Activated naive CD4-positive, alpha-beta T cell treated with anti-CD3 and anti-CD28 coated beads, Interleukin-2, amount 50 U/mL, for 24 hours (primary cell): ENCODE data around the gene TGFBRAP1.

Experiments
- H3K27ac Mint-ChIP-seq: one replicate; pipeline ENCODE4 v1.8.0; 2021; ENCODE audit warnings: mild to moderate bottlenecking, mixed read lengths
- H3K27me3 Mint-ChIP-seq: one replicate; pipeline ENCODE4 v1.8.0; 2021; ENCODE audit warnings: mixed read lengths
- H3K36me3 Mint-ChIP-seq: one replicate; pipeline ENCODE4 v1.8.0; 2021; ENCODE audit warnings: mixed read lengths
- H3K4me1 Mint-ChIP-seq: one replicate; pipeline ENCODE4 v1.8.0; 2021; ENCODE audit warnings: mixed read lengths
- H3K4me3 Mint-ChIP-seq: one replicate; pipeline ENCODE4 v1.8.0; 2021; ENCODE audit warnings: mild to moderate bottlenecking, mixed read lengths
- H3K9me3 Mint-ChIP-seq: one replicate; pipeline ENCODE4 v1.8.0; 2021; ENCODE audit warnings: mixed read lengths

TGFBRAP1 gene

DNA sequence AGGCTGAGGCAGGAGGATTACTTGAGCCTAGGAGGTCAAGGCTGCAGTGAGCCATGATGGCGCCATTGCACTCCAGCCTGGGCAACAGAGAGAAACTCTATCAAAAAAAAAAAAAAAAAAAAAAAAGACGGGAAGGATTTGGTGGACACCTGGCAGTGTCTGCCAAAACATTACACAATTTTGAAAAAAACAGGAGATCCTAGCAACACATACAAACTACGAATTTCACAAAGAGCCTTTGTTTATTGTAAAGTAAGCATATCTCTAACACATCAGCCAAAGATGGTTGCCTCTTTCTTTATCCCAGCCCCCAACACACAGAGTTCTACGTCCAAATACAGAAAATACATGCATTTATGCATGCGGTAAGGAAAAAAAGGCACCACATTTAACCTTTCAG lies 80.4 kb downstream of the TGFBRAP1 start:
- Mint-ChIP-seq H3K4me1 (no peaks in the 10 kb centered on the region), H3K36me3 (no peaks in the 10 kb centered on the region)

GRCh38 chr2:105248316-105249070 lies 81.0 kb downstream of the TGFBRAP1 start:
- Mint-ChIP-seq H3K4me3 (no peak overlapping the region), H3K4me1 (no peaks in the 10 kb centered on the region), H3K27ac (no peak overlapping the region), H3K27me3 (no peaks in the 10 kb centered on the region), H3K36me3 (no peaks in the 10 kb centered on the region), H3K9me3 (no peaks in the 10 kb centered on the region)

More for the DNA sequence above, 80.4 kb downstream of the TGFBRAP1 start:
- Mint-ChIP-seq H3K27me3 (no peaks in the 10 kb centered on the region), H3K27ac (no peak overlapping the region), H3K9me3 (no peaks in the 10 kb centered on the region), H3K4me3 (no peak overlapping the region)

DNA sequence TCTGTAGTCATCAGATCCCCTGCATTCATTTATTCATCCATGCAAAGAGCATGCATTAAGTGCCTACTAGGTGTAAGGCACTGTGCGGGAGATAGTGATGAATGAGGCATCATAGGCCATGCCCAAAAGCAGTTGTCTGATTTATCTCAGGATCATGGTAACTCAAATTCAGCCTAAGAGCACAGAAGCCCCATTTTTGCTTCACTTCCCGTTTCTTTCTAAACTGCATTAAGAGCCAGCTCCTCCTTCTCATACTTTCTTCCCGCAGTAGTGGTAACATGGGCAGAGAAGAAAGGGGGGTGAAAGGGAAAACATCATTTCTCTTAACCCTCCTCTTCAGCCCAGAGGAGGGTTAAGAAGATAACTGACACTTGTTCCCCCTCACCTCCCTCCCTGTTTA lies 85.1 kb downstream of the TGFBRAP1 start:
- Mint-ChIP-seq H3K4me1 (no peaks in the 10 kb centered on the region), H3K27ac (no peak overlapping the region), H3K9me3 (no peaks in the 10 kb centered on the region), H3K4me3 (no peak overlapping the region), H3K27me3 (no peaks in the 10 kb centered on the region), H3K36me3 (peaks cover 2% of the 10 kb centered on the region)

- Mint-ChIP-seq H3K9me3 (no peaks in the 10 kb centered on the region), H3K36me3 (peaks cover 2% of the 10 kb centered on the region), H3K4me1 (no peaks in the 10 kb centered on the region), H3K4me3 (no peak overlapping the region), H3K27ac (no peak overlapping the region), H3K27me3 (no peaks in the 10 kb centered on the region)
Measured at GRCh38 chr2:105243961-105244360, 85.6 kb downstream of the TGFBRAP1 start.

GRCh38 chr2:105242286-105242993 lies 87.1 kb downstream of the TGFBRAP1 start:
- peaks cover 4% of the 10 kb centered on the region for H3K4me1 Mint-ChIP-seq
- H3K27ac Mint-ChIP-seq, result no peak overlapping the region
- no peaks in the 10 kb centered on the region for H3K9me3 Mint-ChIP-seq
- peaks cover 2% of the 10 kb centered on the region for H3K36me3 Mint-ChIP-seq
- no peaks in the 10 kb centered on the region for H3K27me3 Mint-ChIP-seq
- no peak overlapping the region for H3K4me3 Mint-ChIP-seq

GRCh38 chr2:105241443-105241842 lies 88.1 kb downstream of the TGFBRAP1 start, which contains the start of gene GPR45:
Gene GPR45 (plus strand): TSS chr2:105241743. CDS start chr2:105241859, 116 bp downstream.
- Mint-ChIP-seq H3K4me1 (peaks cover 4% of the 10 kb centered on the region), H3K4me3 (no peak within 1 kb of the TSS), H3K9me3 (no peaks in the 10 kb centered on the region), H3K27me3 (peaks cover 1% of the 10 kb centered on the region), H3K27ac (no peak within 1 kb of the TSS), H3K36me3 (peaks cover 2% of the 10 kb centered on the region)

DNA sequence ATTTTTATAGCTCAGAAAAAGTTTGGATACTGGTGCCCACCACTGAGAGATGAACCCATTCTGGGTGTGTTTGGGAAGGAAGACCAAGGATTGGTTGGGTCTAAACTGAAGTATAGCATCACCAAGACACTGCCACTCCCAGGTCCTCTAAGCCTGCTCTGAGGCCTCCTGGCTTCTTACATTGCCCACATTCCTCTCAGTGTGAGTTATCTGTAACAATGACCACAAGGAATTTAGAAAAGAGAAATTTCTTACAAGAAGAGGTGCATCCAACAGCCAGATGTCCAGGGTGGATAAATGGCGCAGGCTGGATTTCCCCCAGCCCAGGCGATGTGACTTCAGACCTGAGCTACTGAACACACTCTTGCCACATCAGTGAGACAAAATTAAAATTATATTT lies 89.6 kb downstream of the TGFBRAP1 start:
- H3K4me3 Mint-ChIP-seq, result no peak overlapping the region
- no peaks in the 10 kb centered on the region for H3K9me3 Mint-ChIP-seq
- no peak overlapping the region for H3K27ac Mint-ChIP-seq
- peaks cover 2% of the 10 kb centered on the region for H3K36me3 Mint-ChIP-seq
- H3K27me3 Mint-ChIP-seq, result peaks cover 1% of the 10 kb centered on the region
- H3K4me1 Mint-ChIP-seq, result peaks cover 11% of the 10 kb centered on the region

GRCh38 chr2:105238664-105239240 lies 90.8 kb downstream of the TGFBRAP1 start:
- Mint-ChIP-seq H3K4me1 (peaks cover 11% of the 10 kb centered on the region), H3K36me3 (peaks cover 2% of the 10 kb centered on the region), H3K27ac (no peak overlapping the region), H3K4me3 (no peak overlapping the region), H3K27me3 (peaks cover 1% of the 10 kb centered on the region), H3K9me3 (no peaks in the 10 kb centered on the region)

- Mint-ChIP-seq H3K27ac (no peak overlapping the region), H3K4me3 (no peak overlapping the region)
Measured at GRCh38 chr2:105237045-105237765, 92.3 kb downstream of the TGFBRAP1 start.

DNA sequence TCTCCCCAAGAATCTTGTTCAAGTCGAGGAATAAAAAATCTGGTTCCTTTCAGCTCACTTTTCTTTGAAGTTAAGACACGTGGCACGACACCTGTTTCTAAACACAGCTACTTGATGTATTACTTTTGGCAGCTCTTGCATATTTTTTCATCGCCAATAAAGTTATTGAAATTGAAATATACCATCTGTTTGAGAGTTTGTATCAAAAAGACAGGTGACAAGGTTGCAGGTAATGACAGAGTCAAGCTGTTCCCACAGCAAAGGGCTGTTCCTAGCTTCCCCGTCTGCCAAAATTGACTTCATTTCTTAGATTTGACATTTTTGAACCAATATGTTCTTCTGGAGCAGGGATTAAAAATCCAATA lies 93.5 kb downstream of the TGFBRAP1 start:
- Mint-ChIP-seq H3K4me1 (peaks cover 11% of the 10 kb centered on the region), H3K4me3 (no peak overlapping the region), H3K36me3 (no peaks in the 10 kb centered on the region), H3K27ac (no peak overlapping the region), H3K27me3 (peaks cover 1% of the 10 kb centered on the region), H3K9me3 (no peaks in the 10 kb centered on the region)

More at GRCh38 chr2:105237045-105237765, 92.3 kb downstream of the TGFBRAP1 start:
- Mint-ChIP-seq H3K36me3 (no peaks in the 10 kb centered on the region), H3K27me3 (peaks cover 1% of the 10 kb centered on the region), H3K9me3 (no peaks in the 10 kb centered on the region), H3K4me1 (peaks cover 11% of the 10 kb centered on the region)

DNA sequence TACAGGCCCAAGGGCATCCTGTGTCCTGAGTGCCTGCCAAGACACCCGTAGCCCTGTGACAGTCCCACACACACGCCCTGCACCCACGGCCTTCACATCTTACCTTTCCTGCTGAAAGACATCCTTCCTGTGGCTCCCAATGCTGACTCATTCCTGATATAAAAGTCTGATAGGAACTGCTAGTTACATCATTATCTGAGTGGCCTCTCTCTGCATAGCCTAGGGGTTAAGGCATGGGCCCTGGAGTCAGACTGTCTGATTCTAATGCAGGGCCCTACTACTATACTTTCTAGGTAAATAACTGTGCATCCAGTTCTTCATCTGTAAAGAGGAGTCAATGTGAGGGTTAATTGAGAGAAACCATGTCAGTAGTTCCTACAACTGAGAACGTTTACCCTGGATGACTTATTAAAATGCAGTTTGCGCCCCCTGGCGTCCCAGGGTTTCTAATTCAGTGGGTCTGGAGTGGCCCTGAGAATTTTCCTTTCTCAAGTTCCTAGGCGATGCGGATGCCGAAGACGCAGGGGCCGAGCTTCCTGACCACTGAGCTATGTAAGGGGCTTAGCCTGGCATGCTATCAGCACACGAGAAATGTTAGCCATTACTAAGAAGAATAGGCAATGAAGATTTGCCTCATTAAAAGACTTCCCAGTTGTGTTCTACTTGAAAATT lies 94.0 kb downstream of the TGFBRAP1 start:
- Mint-ChIP-seq H3K27ac (no peak overlapping the region), H3K4me3 (no peak overlapping the region), H3K36me3 (no peaks in the 10 kb centered on the region), H3K4me1 (peaks cover 11% of the 10 kb centered on the region), H3K27me3 (peaks cover 1% of the 10 kb centered on the region), H3K9me3 (no peaks in the 10 kb centered on the region)

- peaks cover 3% of the 10 kb centered on the region for H3K27me3 Mint-ChIP-seq
- no peak overlapping the region for H3K27ac Mint-ChIP-seq
Measured at GRCh38 chr2:105231232-105231619, 98.3 kb downstream of the TGFBRAP1 start.

DNA sequence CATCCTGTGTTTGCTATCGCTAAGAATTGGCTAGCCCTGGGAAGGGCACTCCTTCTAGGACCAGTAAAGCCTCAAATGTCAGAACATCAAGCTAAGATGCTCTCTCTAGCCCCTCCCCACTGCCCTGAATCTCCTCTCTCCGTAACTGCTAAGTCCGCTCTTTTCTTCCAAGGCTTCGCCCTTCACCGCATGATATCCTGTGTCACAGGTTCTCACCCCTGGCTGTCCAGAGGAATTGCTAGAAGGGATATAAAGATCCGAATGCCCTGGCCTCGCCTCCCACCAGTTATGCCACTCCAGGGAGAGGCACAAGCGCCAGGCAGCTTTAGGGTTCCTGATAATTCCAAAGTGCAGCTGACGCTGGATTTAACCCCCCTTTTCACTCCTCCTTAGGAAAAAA lies 105.1 kb downstream of the TGFBRAP1 start:
- no peaks in the 10 kb centered on the region for H3K9me3 Mint-ChIP-seq
- no peaks in the 10 kb centered on the region for H3K36me3 Mint-ChIP-seq
- peaks cover 1% of the 10 kb centered on the region for H3K27me3 Mint-ChIP-seq
- H3K27ac Mint-ChIP-seq, result no peak overlapping the region
- no peaks in the 10 kb centered on the region for H3K4me1 Mint-ChIP-seq
- H3K4me3 Mint-ChIP-seq, result no peak overlapping the region

More at GRCh38 chr2:105231232-105231619, 98.3 kb downstream of the TGFBRAP1 start:
- Mint-ChIP-seq H3K36me3 (no peaks in the 10 kb centered on the region), H3K4me3 (no peak overlapping the region), H3K4me1 (peaks cover 6% of the 10 kb centered on the region), H3K9me3 (no peaks in the 10 kb centered on the region)

DNA sequence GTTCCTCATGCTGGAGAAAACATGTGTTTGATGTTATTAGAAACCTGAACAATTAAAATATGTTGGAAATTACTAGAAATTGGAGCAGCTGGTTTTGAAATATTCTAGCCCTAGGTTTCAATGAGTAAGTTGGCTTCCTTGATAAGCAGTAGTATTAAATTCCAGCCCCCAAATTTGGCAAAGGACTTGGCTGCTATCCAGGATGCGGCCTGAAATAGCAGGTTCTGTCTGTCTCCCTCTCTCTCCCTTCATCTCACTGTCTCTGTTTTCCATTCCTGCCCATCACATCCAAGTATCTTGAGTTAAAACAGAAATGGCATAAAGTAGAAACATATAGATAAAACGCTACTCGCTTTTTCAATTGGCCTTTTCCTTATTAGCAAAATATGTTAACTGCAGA lies 108.9 kb downstream of the TGFBRAP1 start:
- no peak overlapping the region for H3K27ac Mint-ChIP-seq
- H3K36me3 Mint-ChIP-seq, result no peaks in the 10 kb centered on the region
- no peak overlapping the region for H3K4me3 Mint-ChIP-seq
- no peaks in the 10 kb centered on the region for H3K4me1 Mint-ChIP-seq
- H3K27me3 Mint-ChIP-seq, result peaks cover 4% of the 10 kb centered on the region
- H3K9me3 Mint-ChIP-seq, result no peaks in the 10 kb centered on the region

GRCh38 chr2:105215586-105216192 lies 113.8 kb downstream of the TGFBRAP1 start:
- Mint-ChIP-seq H3K4me1 (peaks cover 4% of the 10 kb centered on the region), H3K9me3 (no peaks in the 10 kb centered on the region), H3K27me3 (peaks cover 4% of the 10 kb centered on the region), H3K36me3 (no peaks in the 10 kb centered on the region), H3K27ac (no peak overlapping the region), H3K4me3 (no peak overlapping the region)
